AG04450 (cell line): ENCODE measurements around the gene PRL. TPM values are rescaled to one million over a fixed set of nuclear protein-coding genes. Genes with fewer than 3 reads are reported as not detected.

ENCODE experiments used
- CTCF ChIA-PET: fragments of 300-600, 350-600 bp; formaldehyde crosslinking; extraction: SDS; loops from one replicate; lab custom pipeline; 2022; ENCODE audit warnings: antibody characterized with exemption, inconsistent platforms; lab: Charles Lee
- POLR2A ChIA-PET: fragments of 350-600 bp; formaldehyde crosslinking; extraction: SDS; loops from one replicate; lab custom pipeline; 2021; ENCODE audit warnings: antibody characterized with exemption, inconsistent platforms; lab: Yijun Ruan, JAX
- DNase-seq: peaks from one replicate; pipeline ENCODE4 v3.0.0-alpha.2; 2011; ENCODE audit warnings: low read depth, low spot score
- H3K27ac ChIP-seq: one replicate; pipeline ENCODE4 v1.5.1; 2012; ENCODE audit warnings: low read depth, low read length, control low read depth
- H3K27me3 ChIP-seq: one replicate; pipeline ENCODE4 v1.6.0; 2012; ENCODE audit warnings: low read length; ENCODE audit not compliant: control insufficient read depth, insufficient read depth
- H3K4me3 ChIP-seq: 2 replicates; pipeline ENCODE4 v1.5.1; 2011; ENCODE audit warnings: mild to moderate bottlenecking, low read depth, low read length, control low read depth
- H3K9me3 ChIP-seq: 2 replicates; pipeline ENCODE4 v1.5.1; 2012; ENCODE audit warnings: low read length; ENCODE audit not compliant: control insufficient read depth, insufficient read depth
- CTCF ChIP-seq: IDR thresholded peaks from 2 replicates; pipeline ENCODE4 v1.5.1; 2011; ENCODE audit warnings: low read depth, low read length, control low read depth, inconsistent platforms
- polyA plus RNA-seq: library from polyadenylated mRNA; depleted of rRNA; stranded (reverse); fragments of >200 nt; gene quantifications from 2 replicates; pipeline ENCODE4 v1.2.3, GENCODE V29; 2011

PRL gene
- polyA plus RNA-seq, 1 experiment: not detected

GRCh38 chr6:22240025-22240424, 56.8 kb downstream of the PRL start:
- TF ChIP-seq CTCF: no peak
- H3K4me3 ChIP-seq: no peak overlapping the region
- H3K9me3 ChIP-seq: no peaks in the 10 kb centered on the region
- CTCF ChIA-PET: no interaction called here
- no peaks in the 10 kb centered on the region for H3K27me3 ChIP-seq
- no peak overlapping the region for H3K27ac ChIP-seq
- POLR2A ChIA-PET: no interaction called here
- DNase-seq: no peak

GRCh38 chr6:22239261-22239921, 57.4 kb downstream of the PRL start:
- TF ChIP-seq CTCF: no peak
- no peak overlapping the region for H3K4me3 ChIP-seq
- H3K27me3 ChIP-seq: no peaks in the 10 kb centered on the region
- CTCF ChIA-PET: no interaction called here
- DNase-seq: no peak
- H3K9me3 ChIP-seq: no peaks in the 10 kb centered on the region
- no peak overlapping the region for H3K27ac ChIP-seq
- POLR2A ChIA-PET: no interaction called here

DNA sequence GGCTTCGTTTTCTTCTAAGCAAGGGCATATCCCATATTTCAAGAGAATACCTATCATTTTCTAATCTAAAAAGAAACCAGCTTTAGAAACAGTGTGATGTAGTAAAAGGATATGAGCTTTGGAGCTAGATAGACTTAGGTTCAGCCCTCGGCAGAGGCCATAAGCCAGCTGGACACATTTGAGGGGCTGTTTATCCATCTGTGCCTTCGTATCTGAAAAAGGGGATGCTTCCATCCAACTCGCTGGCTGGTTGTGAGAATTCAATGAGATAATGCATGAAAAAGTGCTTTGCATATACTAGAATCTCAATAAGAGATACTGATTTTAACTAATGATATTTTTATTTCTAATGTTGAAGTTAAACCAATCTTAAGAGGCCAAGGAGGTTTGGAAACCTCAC, 58.0 kb downstream of the PRL start:
- no peak for DNase-seq
- ChIA-PET CTCF (no interaction called here), POLR2A (no interaction called here)
- no peaks in the 10 kb centered on the region for H3K27me3 ChIP-seq
- no peak overlapping the region for H3K4me3 ChIP-seq
- TF ChIP-seq CTCF: no peak
- H3K9me3 ChIP-seq: no peaks in the 10 kb centered on the region
- no peak overlapping the region for H3K27ac ChIP-seq

DNA sequence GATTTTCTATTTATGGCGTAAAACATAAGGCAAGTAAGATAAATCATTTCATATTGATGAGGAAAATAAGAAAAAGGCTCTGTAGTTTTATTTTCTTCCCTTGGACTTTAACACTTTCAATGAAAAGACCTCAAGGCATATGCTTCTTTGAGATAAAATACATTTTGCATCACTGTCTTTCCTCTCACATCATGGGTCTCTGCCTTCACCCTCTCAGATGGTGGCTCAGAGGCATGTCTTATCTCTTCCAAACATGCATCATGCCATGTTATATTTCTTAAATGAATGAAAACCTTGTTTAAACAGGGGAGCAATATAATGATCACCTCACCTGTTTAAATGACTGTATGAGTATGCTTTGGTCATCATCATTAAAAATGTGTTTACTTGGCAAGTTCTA, 59.3 kb downstream of the PRL start:
- DNase-seq: no peak
- POLR2A ChIA-PET: no interaction called here
- Histone ChIP-seq H3K27ac (no peak overlapping the region), H3K27me3 (no peaks in the 10 kb centered on the region), H3K4me3 (no peak overlapping the region), H3K9me3 (no peaks in the 10 kb centered on the region)
- CTCF ChIA-PET: no interaction called here
- no peak for TF ChIP-seq CTCF
